Activated T-cell treated with anti-CD3 and anti-CD28 coated beads, Interleukin-2, amount 50 U/mL, for 4 hours (primary cell): ENCODE results near the gene PIN1. TPM values are rescaled to one million over a fixed set of nuclear protein-coding genes. Genes with fewer than 3 reads are reported as not detected.
"Not testable (repeated sequence)": the region's sequence is repeated elsewhere in the genome, so short reads cannot be mapped to it uniquely, and the experiment has no call there.

Source experiments
- ATAC-seq, 2 donors: fragments of 200-7000 bp; cut with Tn5 transposase; one replicate each; pipeline ENCODE4 v1.10.0; 2021
- DNase-seq: peaks from one replicate; pipeline ENCODE4 v3.0.0-alpha.2; 2020
- H3K27me3 Mint-ChIP-seq: one replicate; pipeline ENCODE4 v1.8.0; 2021; ENCODE audit warnings: low read depth, mixed read lengths
- H3K36me3 Mint-ChIP-seq: one replicate; pipeline ENCODE4 v1.8.0; 2022; ENCODE audit warnings: mixed read lengths; ENCODE audit not compliant: insufficient read depth
- H3K4me1 Mint-ChIP-seq: one replicate; pipeline ENCODE4 v1.8.0; 2021; ENCODE audit warnings: low read depth, mixed read lengths
- H3K4me3 Mint-ChIP-seq: one replicate; pipeline ENCODE4 v1.8.0; 2021; ENCODE audit warnings: mild to moderate bottlenecking, moderate library complexity, mixed read lengths
- H3K9me3 Mint-ChIP-seq: one replicate; pipeline ENCODE4 v1.8.0; 2021; ENCODE audit warnings: mixed read lengths
- total RNA-seq, 3 donors: library from RNA; stranded (reverse); gene quantifications; one replicate each; pipeline ENCODE4 v1.2.1, GENCODE V29; 2021

The PIN1 gene
- total RNA-seq, result 10 to 100 TPM; 95.8 to 99.4 (median 97.9) TPM

GRCh38 chr19:9834726-9835506, at the start of gene PIN1:
Gene PIN1 (plus strand): TSS chr19:9835318. CDS start chr19:9835345, 27 bp downstream.
- DNase-seq (peak; percentile 99), ATAC-seq (peak; percentile 98)
- Mint-ChIP-seq H3K4me1 (peaks cover 15% of the 10 kb centered on the region), H3K27me3 (no peaks in the 10 kb centered on the region), H3K9me3 (no peaks in the 10 kb centered on the region), H3K4me3 (peak within 1 kb of the TSS; percentile 90), H3K36me3 (peaks cover 5% of the 10 kb centered on the region)

- Mint-ChIP-seq H3K4me1 (peaks cover 17% of the 10 kb centered on the region), H3K27me3 (no peaks in the 10 kb centered on the region), H3K4me3 (peak overlapping the region; percentile 88), H3K9me3 (no peaks in the 10 kb centered on the region), H3K36me3 (peaks cover 3% of the 10 kb centered on the region)
- ATAC-seq (peak; percentile 84 to 88), DNase-seq (peak; percentile 98)
Measured at GRCh38 chr19:9785367-9786331, 49.5 kb upstream of the PIN1 start.

- ATAC-seq, result no peak
Measured at GRCh38 chr19:9786342-9786741, 48.8 kb upstream of the PIN1 start.

GRCh38 chr19:9786819-9787218, 48.3 kb upstream of the PIN1 start:
- ATAC-seq, result no peak
- Mint-ChIP-seq H3K36me3 (no peaks in the 10 kb centered on the region), H3K27me3 (no peaks in the 10 kb centered on the region), H3K4me1 (peaks cover 22% of the 10 kb centered on the region), H3K9me3 (no peaks in the 10 kb centered on the region), H3K4me3 (peak overlapping the region; percentile 61)
- DNase-seq, result no peak

More at GRCh38 chr19:9786342-9786741, 48.8 kb upstream of the PIN1 start:
- Mint-ChIP-seq H3K4me1 (peaks cover 19% of the 10 kb centered on the region), H3K36me3 (no peaks in the 10 kb centered on the region), H3K9me3 (no peaks in the 10 kb centered on the region), H3K4me3 (peak overlapping the region; percentile 88), H3K27me3 (no peaks in the 10 kb centered on the region)
- no peak for DNase-seq

- H3K4me1 Mint-ChIP-seq, result peaks cover 27% of the 10 kb centered on the region
- not testable (repeated sequence) for H3K27me3 Mint-ChIP-seq, ATAC-seq, H3K9me3 Mint-ChIP-seq, H3K4me3 Mint-ChIP-seq, H3K36me3 Mint-ChIP-seq, DNase-seq
Measured at GRCh38 chr19:9788604-9789003, 46.5 kb upstream of the PIN1 start.

GRCh38 chr19:9789066-9789465, 46.1 kb upstream of the PIN1 start:
- Mint-ChIP-seq H3K4me1 (peaks cover 26% of the 10 kb centered on the region), H3K4me3 (no peak overlapping the region), H3K9me3 (no peaks in the 10 kb centered on the region), H3K36me3 (no peaks in the 10 kb centered on the region), H3K27me3 (no peaks in the 10 kb centered on the region)
- DNase-seq (no peak), ATAC-seq (no peak)

- DNase-seq, H3K4me3 Mint-ChIP-seq, H3K9me3 Mint-ChIP-seq, H3K27me3 Mint-ChIP-seq, ATAC-seq, H3K36me3 Mint-ChIP-seq: not testable (repeated sequence)
- peaks cover 22% of the 10 kb centered on the region for H3K4me1 Mint-ChIP-seq
Measured at GRCh38 chr19:9789579-9789978, 45.5 kb upstream of the PIN1 start.

GRCh38 chr19:9791073-9791367, 44.1 kb upstream of the PIN1 start:
- H3K4me1 Mint-ChIP-seq, result peaks cover 16% of the 10 kb centered on the region
- DNase-seq, ATAC-seq, H3K36me3 Mint-ChIP-seq, H3K9me3 Mint-ChIP-seq, H3K27me3 Mint-ChIP-seq: not testable (repeated sequence)
- H3K4me3 Mint-ChIP-seq, result peak overlapping the region; percentile 81

- Mint-ChIP-seq H3K4me1 (peaks cover 21% of the 10 kb centered on the region), H3K4me3 (peak overlapping the region; percentile 81), H3K27me3 (no peaks in the 10 kb centered on the region), H3K9me3 (no peaks in the 10 kb centered on the region), H3K36me3 (no peaks in the 10 kb centered on the region)
- peak; percentile 97 for DNase-seq
- peak; percentile 62 to 66 for ATAC-seq
Measured at GRCh38 chr19:9791552-9792205, 43.4 kb upstream of the PIN1 start.

GRCh38 chr19:9792206-9793070, 42.7 kb upstream of the PIN1 start:
- peak overlapping the region; percentile 81 for H3K4me3 Mint-ChIP-seq
- no peaks in the 10 kb centered on the region for H3K9me3 Mint-ChIP-seq
- H3K36me3 Mint-ChIP-seq, result no peaks in the 10 kb centered on the region
- H3K4me1 Mint-ChIP-seq, result peaks cover 21% of the 10 kb centered on the region
- no peaks in the 10 kb centered on the region for H3K27me3 Mint-ChIP-seq
- peak; percentile 70 to 76 for ATAC-seq
- peak; percentile 95 for DNase-seq

- H3K36me3 Mint-ChIP-seq, result no peaks in the 10 kb centered on the region
- peak overlapping the region; percentile 81 for H3K4me3 Mint-ChIP-seq
- DNase-seq (peak; percentile 59), ATAC-seq (peak; percentile 19 to 25)
- H3K4me1 Mint-ChIP-seq, result peaks cover 21% of the 10 kb centered on the region
- no peaks in the 10 kb centered on the region for H3K27me3 Mint-ChIP-seq
- H3K9me3 Mint-ChIP-seq, result no peaks in the 10 kb centered on the region
Measured at GRCh38 chr19:9793071-9793591, 42.0 kb upstream of the PIN1 start.

- Mint-ChIP-seq H3K4me1 (peaks cover 24% of the 10 kb centered on the region), H3K9me3 (no peaks in the 10 kb centered on the region), H3K36me3 (no peaks in the 10 kb centered on the region), H3K27me3 (no peaks in the 10 kb centered on the region), H3K4me3 (no peak overlapping the region)
- peak; percentile 41 to 50 for ATAC-seq
- peak; percentile 77 for DNase-seq
Measured at GRCh38 chr19:9796113-9796773, 38.9 kb upstream of the PIN1 start.

- Mint-ChIP-seq H3K9me3 (no peaks in the 10 kb centered on the region), H3K4me3 (no peak overlapping the region), H3K4me1 (peaks cover 21% of the 10 kb centered on the region), H3K36me3 (no peaks in the 10 kb centered on the region), H3K27me3 (no peaks in the 10 kb centered on the region)
- ATAC-seq (no peak), DNase-seq (no peak)
Measured at GRCh38 chr19:9797871-9798270, 37.2 kb upstream of the PIN1 start.
